Stimulated activated CD4-positive, alpha-beta T cell treated with anti-CD3 and anti-CD28 coated beads, Interleukin-12 subunit alpha, Interleukin-12 subunit beta, amount 100 ng/mL, for 48 hours (primary cell): ENCODE results near the gene CLTA.

Experiments
- DNase-seq, 3 donors: peaks; one replicate each; pipeline ENCODE4 v3.0.0-alpha.2; 2020; ENCODE audit warnings: low read depth in 2 of 3, low spot score in 1 of 3

CLTA gene

GRCh38 chr9:36190388-36191289 is at the start of gene CLTA:
Gene CLTA (plus strand): TSS chr9:36190921. CDS start chr9:36191057, 136 bp downstream.
- DNase-seq: peak; percentile 91 to 94 (median 92)

GRCh38 chr9:36141288-36141687 is 49.4 kb upstream of the CLTA start:
- DNase-seq: no peak

- no peak for DNase-seq
Measured at GRCh38 chr9:36141761-36142160, 49.0 kb upstream of the CLTA start.

- DNase-seq: no peak
Measured at GRCh38 chr9:36142510-36143244, 48.0 kb upstream of the CLTA start.

GRCh38 chr9:36143245-36143641 is 47.5 kb upstream of the CLTA start:
- DNase-seq: no peak

- DNase-seq: no peak
Measured at GRCh38 chr9:36144309-36145232, 46.1 kb upstream of the CLTA start.

- DNase-seq: no peak
Measured at GRCh38 chr9:36145970-36146369, 44.8 kb upstream of the CLTA start.

- DNase-seq: no peak
Measured at GRCh38 chr9:36146651-36147050, 44.1 kb upstream of the CLTA start.

GRCh38 chr9:36147441-36148175 is 43.1 kb upstream of the CLTA start:
- DNase-seq: no peak

GRCh38 chr9:36148311-36149051 is 42.2 kb upstream of the CLTA start:
- DNase-seq: peak in 2 of 3 donors; percentile 65 to 75

GRCh38 chr9:36149197-36149596 is 41.5 kb upstream of the CLTA start:
- DNase-seq: no peak

- no peak for DNase-seq
Measured at GRCh38 chr9:36150574-36151315, 40.0 kb upstream of the CLTA start.

GRCh38 chr9:36151316-36152210 is 39.2 kb upstream of the CLTA start:
- DNase-seq: peak; percentile 77 to 80 (median 78)

GRCh38 chr9:36152741-36153438 is 37.8 kb upstream of the CLTA start:
- DNase-seq: no peak

GRCh38 chr9:36153746-36154145 is 37.0 kb upstream of the CLTA start:
- no peak for DNase-seq

- no peak for DNase-seq
Measured at GRCh38 chr9:36154331-36154952, 36.3 kb upstream of the CLTA start.

GRCh38 chr9:36156116-36156515 is 34.6 kb upstream of the CLTA start:
- no peak for DNase-seq
